ENCODE results near the gene USP47.
A peak's percentile ranks its signal among the peaks of the same experiment; 100 is the strongest.

The USP47 gene

GRCh38 chr11:11931461-11932055 is 89.8 kb downstream of the USP47 start:
- peak; percentile 48 for DNase-seq (ENCODE audit: low spot score)
- peak; percentile 63 for FAIRE-seq

GRCh38 chr11:11935536-11935935 is 93.8 kb downstream of the USP47 start:
- FAIRE-seq, result no peak
- no peak for DNase-seq (ENCODE audit: low spot score)

- FAIRE-seq (no peak), DNase-seq (ENCODE audit: low spot score) (no peak)
Observed at GRCh38 chr11:11937433-11937832, 95.7 kb downstream of the USP47 start.

GRCh38 chr11:11937957-11938356 is 96.2 kb downstream of the USP47 start:
- FAIRE-seq, result no peak
- no peak for DNase-seq (ENCODE audit: low spot score)

- DNase-seq (ENCODE audit: low spot score) (no peak), FAIRE-seq (no peak)
Observed at GRCh38 chr11:11940551-11940950, 98.8 kb downstream of the USP47 start.

GRCh38 chr11:11942668-11943067 is 100.9 kb downstream of the USP47 start:
- no peak for FAIRE-seq
- no peak for DNase-seq (ENCODE audit: low spot score)

- DNase-seq (ENCODE audit: low spot score) (no peak), FAIRE-seq (no peak)
Observed at GRCh38 chr11:11944444-11944843, 102.7 kb downstream of the USP47 start.

GRCh38 chr11:11946180-11946579 is 104.4 kb downstream of the USP47 start:
- FAIRE-seq (no peak), DNase-seq (ENCODE audit: low spot score) (peak; percentile 17)

- no peak for FAIRE-seq
- DNase-seq (ENCODE audit: low spot score), result no peak
Observed at GRCh38 chr11:11946878-11947277, 105.1 kb downstream of the USP47 start.

GRCh38 chr11:11947825-11948224 is 106.1 kb downstream of the USP47 start:
- no peak for FAIRE-seq
- no peak for DNase-seq (ENCODE audit: low spot score)

GRCh38 chr11:11948242-11948947 is 106.6 kb downstream of the USP47 start:
- FAIRE-seq, result no peak
- no peak for DNase-seq (ENCODE audit: low spot score)

GRCh38 chr11:11949482-11949881 is 107.7 kb downstream of the USP47 start:
- DNase-seq (ENCODE audit: low spot score), result no peak
- FAIRE-seq, result no peak

GRCh38 chr11:11952036-11952435 is 110.3 kb downstream of the USP47 start:
- FAIRE-seq, result no peak

GRCh38 chr11:11956006-11956405 is 114.2 kb downstream of the USP47 start:
- no peak for DNase-seq (ENCODE audit: low spot score)
- no peak for FAIRE-seq

More at GRCh38 chr11:11952036-11952435, 110.3 kb downstream of the USP47 start:
- no peak for DNase-seq (ENCODE audit: low spot score)

- FAIRE-seq (no peak), DNase-seq (ENCODE audit: low spot score) (no peak)
Observed at GRCh38 chr11:11958403-11959231, 116.8 kb downstream of the USP47 start.

- no peak for DNase-seq (ENCODE audit: low spot score)
- no peak for FAIRE-seq
Observed at GRCh38 chr11:11959601-11960000, 117.8 kb downstream of the USP47 start.

GRCh38 chr11:11960687-11961086 is 118.9 kb downstream of the USP47 start:
- DNase-seq (ENCODE audit: low spot score), result no peak
- FAIRE-seq, result no peak

GRCh38 chr11:11961399-11962028 is 119.7 kb downstream of the USP47 start:
- DNase-seq (ENCODE audit: low spot score), result no peak
- no peak for FAIRE-seq

GRCh38 chr11:11963067-11963466 is 121.3 kb downstream of the USP47 start:
- DNase-seq (ENCODE audit: low spot score), result no peak
- no peak for FAIRE-seq

GRCh38 chr11:11963842-11964773 is 122.3 kb downstream of the USP47 start:
- FAIRE-seq (no peak), DNase-seq (ENCODE audit: low spot score) (no peak)

GRCh38 chr11:11964774-11965150 is 123.0 kb downstream of the USP47 start:
- FAIRE-seq (no peak), DNase-seq (ENCODE audit: low spot score) (no peak)
